Measurements from ENCODE around the gene PLCXD1. TPM values are rescaled to one million over a fixed set of nuclear protein-coding genes. Genes with fewer than 3 reads are reported as not detected.
A peak's percentile ranks its signal among the peaks of the same experiment; 100 is the strongest.
"Not testable (repeated sequence)": the region's sequence is repeated elsewhere in the genome, so short reads cannot be mapped to it uniquely, and the experiment has no call there.

PLCXD1 gene
- total RNA-seq, 1 donor, result 3.3 TPM

GRCh38 chrX:274904-275475 is 6.2 kb upstream of the PLCXD1 start:
- peak; percentile 45 for DNase-seq (ENCODE audit: insufficient read length, low spot score, missing footprints)
- Histone ChIP-seq H3K4me2 (ENCODE audit: insufficient read depth, low read length) (peak overlapping the region; percentile 92), H3K27me3 (ENCODE audit: insufficient read depth, low read length) (no peaks in the 10 kb centered on the region), H3K27ac (ENCODE audit: low read depth, low read length) (no peak overlapping the region), H3K36me3 (ENCODE audit: insufficient read depth, low read length) (no peaks in the 10 kb centered on the region), H3K79me2 (ENCODE audit: insufficient read depth, low read length) (peaks cover 12% of the 10 kb centered on the region), H4K20me1 (ENCODE audit: insufficient read depth, low read length) (peaks cover 2% of the 10 kb centered on the region), H2AFZ (ENCODE audit: low read length) (peak overlapping the region; percentile 41), H3K4me3 (ENCODE audit: insufficient read depth, low read length) (no peak overlapping the region), H3K4me1 (ENCODE audit: insufficient read depth, low read length) (peaks cover 8% of the 10 kb centered on the region), H3K9me3 (ENCODE audit: low read depth, low read length) (no peaks in the 10 kb centered on the region)
- no peak for TF ChIP-seq CTCF (IDR thresholded peaks at IDR 0.05; ENCODE audit: extremely low read depth, low read depth, low read length)

- Histone ChIP-seq H2AFZ (ENCODE audit: low read length) (peak overlapping the region; percentile 41), H3K4me1 (ENCODE audit: insufficient read depth, low read length) (peaks cover 8% of the 10 kb centered on the region), H3K36me3 (ENCODE audit: insufficient read depth, low read length) (no peaks in the 10 kb centered on the region), H3K27me3 (ENCODE audit: insufficient read depth, low read length) (no peaks in the 10 kb centered on the region), H3K79me2 (ENCODE audit: insufficient read depth, low read length) (peaks cover 12% of the 10 kb centered on the region), H3K4me2 (ENCODE audit: insufficient read depth, low read length) (peak overlapping the region; percentile 92), H3K4me3 (ENCODE audit: insufficient read depth, low read length) (peak overlapping the region; percentile 88), H4K20me1 (ENCODE audit: insufficient read depth, low read length) (peaks cover 2% of the 10 kb centered on the region), H3K9me3 (ENCODE audit: low read depth, low read length) (no peaks in the 10 kb centered on the region), H3K27ac (ENCODE audit: low read depth, low read length) (peak overlapping the region; percentile 84)
- TF ChIP-seq CTCF (IDR thresholded peaks at IDR 0.05; ENCODE audit: extremely low read depth, low read depth, low read length), result no peak
- peak; percentile 73 for DNase-seq (ENCODE audit: insufficient read length, low spot score, missing footprints)
Measured at GRCh38 chrX:275476-275966, 5.7 kb upstream of the PLCXD1 start.

- H3K36me3 ChIP-seq (ENCODE audit: insufficient read depth, low read length), result no peaks in the 10 kb centered on the region
- peak; percentile 97 for DNase-seq (ENCODE audit: insufficient read length, low spot score, missing footprints)
- no peak for TF ChIP-seq CTCF (IDR thresholded peaks at IDR 0.05; ENCODE audit: extremely low read depth, low read depth, low read length)
Measured at GRCh38 chrX:275967-276580, 5.1 kb upstream of the PLCXD1 start.

GRCh38 chrX:276581-277201 is 4.5 kb upstream of the PLCXD1 start:
- Histone ChIP-seq H3K79me2 (ENCODE audit: insufficient read depth, low read length) (peaks cover 12% of the 10 kb centered on the region), H2AFZ (ENCODE audit: low read length) (peak overlapping the region; percentile 84), H3K27ac (ENCODE audit: low read depth, low read length) (peak overlapping the region; percentile 84), H3K27me3 (ENCODE audit: insufficient read depth, low read length) (no peaks in the 10 kb centered on the region), H3K4me1 (ENCODE audit: insufficient read depth, low read length) (peaks cover 11% of the 10 kb centered on the region), H4K20me1 (ENCODE audit: insufficient read depth, low read length) (peaks cover 2% of the 10 kb centered on the region), H3K9me3 (ENCODE audit: low read depth, low read length) (no peaks in the 10 kb centered on the region), H3K4me3 (ENCODE audit: insufficient read depth, low read length) (peak overlapping the region; percentile 88), H3K36me3 (ENCODE audit: insufficient read depth, low read length) (no peaks in the 10 kb centered on the region), H3K4me2 (ENCODE audit: insufficient read depth, low read length) (peak overlapping the region; percentile 92)
- no peak for TF ChIP-seq CTCF (IDR thresholded peaks at IDR 0.05; ENCODE audit: extremely low read depth, low read depth, low read length)
- peak; percentile 98 for DNase-seq (ENCODE audit: insufficient read length, low spot score, missing footprints)

More at GRCh38 chrX:275967-276580, 5.1 kb upstream of the PLCXD1 start:
- peaks cover 2% of the 10 kb centered on the region for H4K20me1 ChIP-seq (ENCODE audit: insufficient read depth, low read length)
- peak overlapping the region; percentile 84 for H3K27ac ChIP-seq (ENCODE audit: low read depth, low read length)
- H3K27me3 ChIP-seq (ENCODE audit: insufficient read depth, low read length), result no peaks in the 10 kb centered on the region
- peaks cover 12% of the 10 kb centered on the region for H3K79me2 ChIP-seq (ENCODE audit: insufficient read depth, low read length)
- H3K4me1 ChIP-seq (ENCODE audit: insufficient read depth, low read length), result peaks cover 8% of the 10 kb centered on the region
- H2AFZ ChIP-seq (ENCODE audit: low read length), result peak overlapping the region; percentile 84
- peak overlapping the region; percentile 88 for H3K4me3 ChIP-seq (ENCODE audit: insufficient read depth, low read length)
- no peaks in the 10 kb centered on the region for H3K9me3 ChIP-seq (ENCODE audit: low read depth, low read length)
- peak overlapping the region; percentile 92 for H3K4me2 ChIP-seq (ENCODE audit: insufficient read depth, low read length)

GRCh38 chrX:279757-280604 is 1.2 kb upstream of the PLCXD1 start:
- H3K9me3 ChIP-seq (ENCODE audit: low read depth, low read length); H3K4me3 ChIP-seq (ENCODE audit: insufficient read depth, low read length); H4K20me1 ChIP-seq (ENCODE audit: insufficient read depth, low read length); H3K36me3 ChIP-seq (ENCODE audit: insufficient read depth, low read length); H3K4me2 ChIP-seq (ENCODE audit: insufficient read depth, low read length); H3K27ac ChIP-seq (ENCODE audit: low read depth, low read length); H2AFZ ChIP-seq (ENCODE audit: low read length); H3K27me3 ChIP-seq (ENCODE audit: insufficient read depth, low read length): not testable (repeated sequence)
- peaks cover 11% of the 10 kb centered on the region for H3K4me1 ChIP-seq (ENCODE audit: insufficient read depth, low read length)
- H3K79me2 ChIP-seq (ENCODE audit: insufficient read depth, low read length), result peaks cover 12% of the 10 kb centered on the region
- DNase-seq (ENCODE audit: insufficient read length, low spot score, missing footprints), result peak; percentile 61
